ENCODE results near the gene PIGBOS1. TPM values are rescaled to one million over a fixed set of nuclear protein-coding genes. Genes with fewer than 3 reads are reported as not detected.
"Not testable (repeated sequence)": the region's sequence is repeated elsewhere in the genome, so short reads cannot be mapped to it uniquely, and the experiment has no call there.

The PIGBOS1 gene
- total and polyA plus RNA-seq, 10 donors, result 8.9 to 32.9 (median 17.5) TPM

DNA sequence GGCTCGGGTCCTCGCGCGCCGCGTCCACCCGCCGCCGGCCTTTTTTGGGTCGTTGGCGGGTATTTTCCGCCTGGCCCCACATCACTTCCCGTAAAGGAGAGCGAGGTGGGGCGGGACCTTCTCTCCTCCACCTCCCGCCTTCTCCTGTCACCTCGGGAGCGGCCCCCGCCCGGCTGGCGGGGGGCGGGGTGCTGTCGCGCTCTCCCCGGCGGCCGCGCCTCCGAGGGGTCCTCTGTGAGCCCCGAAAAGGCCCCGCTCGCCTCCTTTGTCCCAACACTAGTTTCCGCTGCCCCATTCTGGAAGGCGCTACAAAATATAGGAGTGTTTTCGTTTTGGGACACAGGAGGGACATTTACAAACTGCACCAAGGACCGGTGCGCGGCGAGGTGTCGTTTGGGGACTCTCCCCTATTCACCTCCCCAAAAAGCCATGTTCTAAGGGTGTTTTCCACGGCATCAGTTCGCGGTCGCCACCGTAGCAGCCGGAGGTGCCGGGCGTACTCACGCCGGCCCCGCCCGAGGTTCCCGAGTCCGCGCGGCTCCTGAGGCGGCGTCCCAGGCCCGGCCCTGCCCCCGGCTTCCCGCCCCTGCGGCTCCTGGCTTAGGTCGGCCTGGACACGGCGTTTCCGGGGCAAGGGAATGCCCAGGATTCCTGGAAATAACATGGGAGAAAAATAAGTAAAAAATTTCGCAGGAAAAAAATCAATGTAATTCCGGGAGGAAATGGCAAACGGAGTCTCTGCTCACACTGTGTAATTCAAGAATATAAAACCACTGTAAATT is 29.0 kb downstream of the PIGBOS1 start, which contains the start of gene RAB27A:
RAB27A (minus strand) TSS at position 68 of the 782 bp plus-strand sequence. CDS start 54,879 bp downstream, outside the sequence.
- WGBS, 5 donors, result 0 to 1% (median 0%) methylated on average over 60 to 69 of the region's 69 CpGs
- H3K4me1 ChIP-seq, result peaks cover 0 to 67% (median 38%) of the 10 kb centered on the region in 6 donors
- intact Hi-C loops (cut with DNase I; ENCODE audit: low total_unique reads), result loop anchor here (2.0 to 10.0 kb wide), 2 partner anchors 73 to 145 kb away; no protein-coding TSS in a partner anchor

GRCh38 chr15:55289011-55289745 is 29.7 kb downstream of the PIGBOS1 start:
- 1 to 6% (median 3%) methylated on average over 17 to 37 of the region's 37 CpGs for WGBS, 5 donors
- Histone ChIP-seq H3K9me3 (no peaks in the 10 kb centered on the region), H3K27ac (peak overlapping the region; percentile 79 to 98 (median 94)), H3K27me3 (replicated peaks in 1 of 7) (no peaks in the 10 kb centered on the region), H3K4me3 (peak overlapping the region; percentile 58 to 96 (median 86)), H3K4me1 (peaks cover 0 to 74% (median 41%) of the 10 kb centered on the region in 6 donors), H3K36me3 (no peaks in the 10 kb centered on the region)
- TF ChIP-seq POLR2A (IDR thresholded peaks at IDR 0.05) (no peak), POLR2AphosphoS5 (IDR thresholded peaks at IDR 0.05) (peak in 1 of 3 donors; percentile 43)
- TF ChIP-seq, protein P1, sequence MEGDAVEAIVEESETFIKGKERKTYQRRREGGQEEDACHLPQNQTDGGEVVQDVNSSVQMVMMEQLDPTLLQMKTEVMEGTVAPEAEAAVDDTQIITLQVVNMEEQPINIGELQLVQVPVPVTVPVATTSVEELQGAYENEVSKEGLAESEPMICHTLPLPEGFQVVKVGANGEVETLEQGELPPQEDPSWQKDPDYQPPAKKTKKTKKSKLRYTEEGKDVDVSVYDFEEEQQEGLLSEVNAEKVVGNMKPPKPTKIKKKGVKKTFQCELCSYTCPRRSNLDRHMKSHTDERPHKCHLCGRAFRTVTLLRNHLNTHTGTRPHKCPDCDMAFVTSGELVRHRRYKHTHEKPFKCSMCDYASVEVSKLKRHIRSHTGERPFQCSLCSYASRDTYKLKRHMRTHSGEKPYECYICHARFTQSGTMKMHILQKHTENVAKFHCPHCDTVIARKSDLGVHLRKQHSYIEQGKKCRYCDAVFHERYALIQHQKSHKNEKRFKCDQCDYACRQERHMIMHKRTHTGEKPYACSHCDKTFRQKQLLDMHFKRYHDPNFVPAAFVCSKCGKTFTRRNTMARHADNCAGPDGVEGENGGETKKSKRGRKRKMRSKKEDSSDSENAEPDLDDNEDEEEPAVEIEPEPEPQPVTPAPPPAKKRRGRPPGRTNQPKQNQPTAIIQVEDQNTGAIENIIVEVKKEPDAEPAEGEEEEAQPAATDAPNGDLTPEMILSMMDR (IDR thresholded peaks at IDR 0.05 in 8 of 11, conservative IDR thresholded peaks at IDR 0.05 in 3 of 11), result no peak
- DNase-seq, result peak; percentile 85
- intact Hi-C loops (cut with DNase I; ENCODE audit: low total_unique reads), result no loop called here

More for the DNA sequence above, 29.0 kb downstream of the PIGBOS1 start, which contains the start of gene RAB27A:
- H3K9me3 ChIP-seq, result no peaks in the 10 kb centered on the region
- H3K4me3 ChIP-seq, result peak within 1 kb of the TSS; percentile 58 to 96 (median 86)
- TF ChIP-seq, protein P1 (IDR thresholded peaks at IDR 0.05 in 8 of 11, conservative IDR thresholded peaks at IDR 0.05 in 3 of 11), result no peak
- TF ChIP-seq POLR2AphosphoS5 (IDR thresholded peaks at IDR 0.05) (peak; percentile 47 to 78 (median 67)), POLR2A (IDR thresholded peaks at IDR 0.05) (no peak)
- peak within 1 kb of the TSS; percentile 79 to 98 (median 94) for H3K27ac ChIP-seq
- H3K36me3 ChIP-seq, result no peaks in the 10 kb centered on the region
- H3K27me3 ChIP-seq (replicated peaks in 1 of 7), result no peaks in the 10 kb centered on the region
- peak; percentile 94 for DNase-seq

DNA sequence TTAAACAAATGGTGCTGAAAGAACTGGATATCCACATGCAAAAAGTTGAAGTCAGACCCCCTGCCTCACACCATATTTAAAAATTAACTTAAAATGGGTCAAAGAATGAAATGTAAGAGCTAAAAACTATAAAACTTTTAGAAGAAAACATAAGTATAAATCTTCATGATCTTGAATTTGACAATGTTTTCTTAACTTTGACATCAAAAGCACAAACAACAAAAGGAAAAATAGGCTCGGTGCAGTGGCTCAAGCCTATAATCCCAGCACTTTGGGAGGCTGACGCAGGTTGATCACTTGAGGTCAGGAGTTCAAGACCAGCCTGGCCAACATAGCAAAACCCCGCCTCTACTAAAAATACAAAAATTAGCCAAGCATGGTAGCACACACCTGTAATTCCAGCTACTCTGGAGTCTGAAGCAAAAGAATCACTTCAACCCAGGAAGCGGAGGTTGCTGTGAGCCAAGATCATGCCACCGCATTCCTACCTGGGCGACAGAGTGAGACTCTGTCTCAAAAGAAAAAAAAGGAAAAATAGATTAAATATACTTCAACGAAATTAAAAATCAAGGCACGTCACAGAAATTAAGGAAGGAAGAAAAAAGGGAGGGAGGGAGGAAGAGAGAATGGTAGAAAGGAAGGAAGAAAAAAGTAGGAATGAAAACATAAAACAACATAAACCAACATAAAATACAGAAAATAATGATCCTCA is 30.8 kb downstream of the PIGBOS1 start:
- Histone ChIP-seq H3K4me1 (peaks cover 6 to 84% (median 47%) of the 10 kb centered on the region in 6 donors), H3K36me3 (no peaks in the 10 kb centered on the region), H3K4me3 (peak overlapping the region in 7 of 8 donors; percentile 58 to 96 (median 86)), H3K9me3 (no peaks in the 10 kb centered on the region), H3K27ac (peak overlapping the region in 7 of 8 donors; percentile 88 to 98 (median 96)), H3K27me3 (replicated peaks in 1 of 7) (no peaks in the 10 kb centered on the region)
- intact Hi-C loops (cut with DNase I; ENCODE audit: low total_unique reads), result no loop called here
- WGBS, 5 donors, result 66 to 82% (median 72%) methylated on average over 8 of the region's 8 CpGs
- no peak for DNase-seq
- TF ChIP-seq POLR2AphosphoS5 (IDR thresholded peaks at IDR 0.05) (no peak), POLR2A (IDR thresholded peaks at IDR 0.05) (no peak)
- TF ChIP-seq, protein P1 (IDR thresholded peaks at IDR 0.05 in 8 of 11, conservative IDR thresholded peaks at IDR 0.05 in 3 of 11), result no peak

- Histone ChIP-seq H3K4me1 (peaks cover 7 to 88% (median 62%) of the 10 kb centered on the region in 6 donors), H3K27ac (peak overlapping the region in 4 of 8 donors; percentile 88 to 98 (median 96)), H3K4me3 (peak overlapping the region in 1 of 8 donors; percentile 96)
- DNase-seq; H3K27me3 ChIP-seq (replicated peaks in 1 of 7); H3K36me3 ChIP-seq; H3K9me3 ChIP-seq; intact Hi-C loops (cut with DNase I; ENCODE audit: low total_unique reads): not testable (repeated sequence)
- 86 to 96% (median 91%) methylated on average over 8 to 10 of the region's 10 CpGs for WGBS, 5 donors
These were observed 32.3 kb downstream of the PIGBOS1 start for GRCh38 chr15:55286442-55287189.
